Stromal cell of bone marrow (primary cell): Measurements from ENCODE around the gene IVNS1ABP.
"Not testable (repeated sequence)": the region's sequence is repeated elsewhere in the genome, so short reads cannot be mapped to it uniquely, and the experiment has no call there.

Experiments used
- DNase-seq: peaks from one replicate; pipeline ENCODE4 v3.0.0-alpha.2; 2012; ENCODE audit warnings: low read depth

The IVNS1ABP gene

GRCh38 chr1:185252404-185252803, 64.6 kb downstream of the IVNS1ABP start:
- not testable (repeated sequence) for DNase-seq

GRCh38 chr1:185251928-185252327, 65.1 kb downstream of the IVNS1ABP start:
- DNase-seq = not testable (repeated sequence)

DNA sequence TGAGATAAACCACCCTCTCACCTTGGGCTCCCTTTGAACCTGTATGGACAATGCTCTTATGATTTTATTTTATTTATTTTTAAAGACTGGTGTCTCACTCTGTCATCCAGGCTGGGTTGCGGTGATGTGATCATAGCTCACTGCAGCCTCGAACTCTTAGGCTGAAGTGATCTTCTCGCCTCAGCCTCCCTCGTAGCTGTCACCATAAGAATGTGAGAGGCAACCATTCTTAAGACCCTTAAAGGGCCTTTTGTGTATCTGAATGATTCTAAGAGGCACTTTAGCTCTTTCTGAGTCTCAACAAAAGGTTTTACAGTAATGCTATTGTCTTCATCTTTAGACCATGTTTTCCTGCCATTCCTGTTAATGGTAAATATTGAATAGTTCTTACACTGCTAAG, 67.0 kb downstream of the IVNS1ABP start:
- no peak for DNase-seq

DNA sequence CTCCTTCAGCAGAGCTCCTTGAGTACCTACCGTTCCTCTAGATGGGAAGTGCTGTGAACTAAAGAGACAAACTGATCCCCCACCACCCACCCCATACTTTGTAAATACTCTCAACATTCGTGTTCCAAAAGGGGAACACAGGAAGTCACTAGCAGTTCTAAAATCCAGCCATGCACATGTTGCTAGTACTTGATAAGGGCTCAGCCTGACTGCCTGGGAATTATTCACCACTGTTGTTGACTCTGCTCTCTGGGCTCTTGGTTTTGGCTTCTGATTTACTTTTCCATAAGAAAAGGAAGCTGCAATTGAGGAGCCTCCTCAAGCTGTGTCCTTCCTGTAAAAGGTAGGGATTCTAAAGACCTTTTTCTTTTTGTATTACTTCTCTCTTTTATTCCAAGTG, 67.5 kb downstream of the IVNS1ABP start:
- DNase-seq = no peak
